Ramos (cell line): Measurements from ENCODE around the gene MRPS35.

Experiments used
- in situ Hi-C: fragments of 300-500 bp; cut with MboI; formaldehyde crosslinking; loops from one replicate; pipeline ENCODE4 v1.14.3; 2022; ENCODE audit warnings: low sequenced_read_pairs; ENCODE audit not compliant: unreplicated experiment

MRPS35 gene

DNA sequence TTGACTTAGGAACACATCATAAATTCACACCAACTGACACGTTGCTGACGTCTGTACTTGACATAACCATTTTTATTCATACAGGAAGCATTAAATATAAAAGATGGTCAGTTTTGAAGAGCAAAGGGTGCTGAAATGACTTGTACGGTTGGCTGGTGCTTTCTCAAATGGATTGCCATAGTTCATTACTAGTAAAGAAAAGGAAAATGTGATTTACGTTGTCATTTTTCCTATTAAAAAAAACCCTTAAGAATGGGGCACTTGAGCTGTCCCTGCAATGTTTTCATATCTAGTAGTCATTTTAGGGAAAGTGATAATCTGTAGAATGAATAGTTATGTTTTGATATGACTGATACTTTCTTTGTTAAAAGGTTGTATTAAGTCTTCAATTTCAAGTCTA lies 91.9 kb downstream of the MRPS35 start:
- in situ Hi-C loops, result no loop called here

- in situ Hi-C loops, result no loop called here
Measured at GRCh38 chr12:27802936-27803335, 92.3 kb downstream of the MRPS35 start.

GRCh38 chr12:27805238-27805637 lies 94.6 kb downstream of the MRPS35 start:
- in situ Hi-C loops, result no loop called here
